ENCODE measurements around the gene HOXC10.

The HOXC10 gene

DNA sequence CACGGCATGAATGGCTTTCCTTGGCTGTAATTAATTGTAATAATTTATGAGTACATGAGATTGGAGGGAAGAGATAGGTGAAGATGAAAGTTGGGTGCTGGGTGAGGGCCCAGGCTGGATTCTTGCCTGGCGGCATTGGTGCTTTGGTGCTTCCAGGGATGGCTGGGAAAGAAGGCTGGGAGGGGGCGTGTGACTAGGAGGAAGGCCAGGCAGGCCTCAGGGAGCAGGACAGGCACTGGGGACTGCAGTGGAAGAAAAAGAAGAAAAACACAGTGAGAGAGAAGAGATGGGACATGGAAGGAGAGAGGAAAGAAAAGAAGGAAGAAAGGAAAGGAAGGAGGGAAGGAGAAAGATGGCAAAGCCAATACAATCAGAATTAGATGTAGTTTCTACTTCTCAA, 18.7 kb downstream of the HOXC10 start:
- DNase-seq (ENCODE audit: low read depth, low spot score), result no peak

DNA sequence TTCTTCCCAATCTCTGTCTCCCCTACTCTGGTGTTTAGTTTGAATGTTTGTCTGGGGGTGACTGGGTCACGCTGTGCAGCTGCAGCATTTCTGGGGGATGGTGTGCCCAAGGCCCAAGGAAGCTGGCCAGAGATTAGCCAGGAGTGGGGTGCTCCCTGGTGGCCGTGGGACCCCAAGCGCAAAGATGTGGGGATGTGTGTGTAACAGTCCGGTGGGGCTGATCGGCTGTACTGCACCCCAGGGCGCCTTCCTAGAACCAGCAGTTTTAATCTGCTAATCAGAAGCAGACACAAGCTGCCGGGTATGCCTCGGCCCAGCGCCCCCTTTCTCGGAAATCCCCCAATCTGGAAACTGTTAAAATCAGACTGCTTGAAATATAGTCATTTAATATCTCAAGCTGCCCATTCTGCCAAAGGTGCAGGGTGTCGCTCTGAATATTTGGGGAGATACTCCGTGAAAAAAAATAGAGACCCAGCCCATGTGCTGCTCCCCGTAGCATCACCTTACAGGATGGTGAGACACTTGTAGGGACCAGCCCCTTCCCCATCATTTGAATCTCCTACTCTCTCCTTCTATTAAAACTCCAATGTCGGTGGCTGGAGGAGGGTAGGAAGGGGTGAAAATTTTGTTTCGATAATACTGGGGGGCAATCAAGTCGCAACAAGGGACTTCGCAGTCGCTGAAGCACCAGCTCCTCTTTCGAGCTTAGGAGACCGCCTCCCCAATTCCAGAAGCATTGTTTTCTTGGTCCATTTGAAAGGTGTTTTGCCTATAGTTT, 19.3 kb downstream of the HOXC10 start:
- no peak for DNase-seq (ENCODE audit: low read depth, low spot score)

DNA sequence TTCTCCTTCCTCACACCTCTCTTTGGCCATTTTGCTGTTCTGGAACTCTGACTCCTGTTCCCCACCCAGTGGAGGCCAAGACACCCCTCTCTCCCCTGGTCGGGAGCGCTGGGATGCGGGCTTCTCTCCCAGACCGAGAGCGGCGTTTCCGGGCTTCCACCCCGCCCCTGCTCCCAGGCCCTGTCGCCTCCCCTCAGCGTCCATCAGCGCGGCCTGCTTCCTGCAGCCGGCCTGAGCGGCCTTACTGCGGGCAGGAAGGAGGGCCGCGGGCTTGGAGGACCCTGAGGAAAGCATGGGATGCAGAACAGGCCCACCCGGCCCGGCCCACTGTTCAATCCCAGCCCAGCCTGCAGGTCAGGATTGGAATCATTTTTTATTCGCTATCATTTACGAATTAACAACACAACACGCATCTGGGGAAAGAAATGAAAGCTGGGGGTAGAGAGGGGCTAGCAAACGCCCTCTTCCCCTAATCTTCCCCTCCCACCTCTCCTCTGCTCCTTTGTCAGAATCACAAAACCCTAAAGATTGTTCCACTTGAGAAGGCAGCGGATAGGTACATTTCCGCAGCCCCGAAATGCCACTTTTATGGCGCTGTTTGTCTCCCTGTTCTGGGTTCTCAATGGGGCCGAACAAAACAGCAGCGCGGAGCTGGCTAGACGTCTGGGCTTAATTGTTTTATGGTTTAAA, 20.0 kb downstream of the HOXC10 start:
- DNase-seq (ENCODE audit: low read depth, low spot score), result no peak

DNA sequence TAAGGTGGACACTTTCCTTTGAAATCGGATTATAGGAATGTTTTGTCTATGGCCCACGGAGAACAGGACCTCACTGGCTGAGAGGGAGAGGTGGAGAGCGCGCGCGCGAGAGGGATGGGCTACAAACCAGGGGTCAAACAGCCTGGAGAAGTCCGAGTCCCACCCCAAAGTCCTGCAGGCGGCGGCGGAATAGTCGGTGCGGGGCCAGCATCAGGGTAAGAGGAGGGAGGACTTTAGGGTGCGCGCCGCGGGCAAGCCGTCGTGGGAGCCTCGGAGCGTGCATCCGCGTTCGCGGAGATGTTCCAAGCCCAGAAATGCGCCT, 20.5 kb downstream of the HOXC10 start:
- DNase-seq (ENCODE audit: low read depth, low spot score), result no peak

DNA sequence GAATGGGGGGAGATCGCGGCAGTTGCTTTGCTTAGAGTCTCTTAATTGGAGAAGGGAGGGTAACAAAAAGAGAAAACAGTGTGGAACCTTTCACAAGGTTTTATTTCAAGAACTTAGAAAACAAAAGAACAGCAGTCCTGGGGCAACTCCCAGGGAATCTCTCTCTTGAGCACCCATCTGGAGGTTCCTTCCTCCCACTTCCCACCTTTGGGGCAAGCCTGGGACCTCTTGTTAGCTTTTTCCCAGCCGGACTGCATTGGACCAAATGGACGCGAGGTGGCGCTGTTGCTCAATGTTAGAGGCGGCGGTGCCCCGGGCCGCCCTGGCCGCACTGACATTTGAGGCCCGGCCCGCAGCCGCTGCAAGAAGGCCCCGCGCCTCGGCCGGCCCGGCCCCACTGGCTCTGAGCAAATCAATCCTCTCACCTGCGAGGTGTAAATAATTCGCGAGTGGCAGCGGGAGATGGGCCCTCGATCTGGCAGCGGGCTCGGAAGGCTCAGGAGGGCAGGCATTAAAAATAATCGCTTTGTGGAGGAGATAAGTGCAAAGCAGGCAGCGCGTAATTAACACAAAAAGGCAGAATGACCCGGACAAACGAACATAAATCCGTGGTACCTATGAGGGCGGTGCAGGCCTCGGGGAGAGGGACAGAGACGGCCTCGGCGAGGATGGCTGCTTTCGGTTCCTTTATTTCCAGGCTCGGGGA, 21.1 kb downstream of the HOXC10 start:
- DNase-seq (ENCODE audit: low read depth, low spot score), result peak; percentile 95

DNA sequence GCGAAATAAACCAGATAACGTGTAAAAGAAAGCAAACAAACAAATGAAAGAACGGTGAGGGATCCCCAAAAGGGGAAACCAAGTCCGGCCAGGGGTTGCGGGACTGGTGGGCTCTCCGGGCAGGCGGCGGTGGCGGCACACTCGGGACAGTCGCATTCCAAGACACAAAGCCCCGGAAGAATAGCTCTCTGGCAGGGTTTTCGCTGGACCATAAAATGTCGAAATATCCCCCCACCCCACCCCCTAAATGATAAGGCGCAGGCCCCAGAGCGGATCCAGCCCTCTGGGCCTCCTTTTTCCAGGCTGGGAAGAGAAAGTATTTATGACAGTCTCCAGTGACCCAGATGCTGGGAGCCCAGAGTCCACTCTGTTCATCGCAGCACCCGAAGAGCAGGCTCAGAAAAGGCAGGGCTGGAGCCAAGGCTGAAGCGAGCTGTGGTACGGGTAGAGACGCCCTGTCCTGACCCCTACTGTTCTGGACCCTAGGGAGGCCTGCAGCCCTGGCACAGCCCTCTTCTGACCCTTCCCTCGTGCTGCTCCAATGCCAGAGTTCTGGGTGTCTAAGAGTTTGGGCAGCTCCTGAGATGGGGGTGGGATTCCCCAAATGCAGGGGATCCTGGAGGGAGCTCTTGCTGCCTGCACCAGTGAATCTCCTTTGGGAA, 21.7 kb downstream of the HOXC10 start:
- no peak for DNase-seq (ENCODE audit: low read depth, low spot score)

DNA sequence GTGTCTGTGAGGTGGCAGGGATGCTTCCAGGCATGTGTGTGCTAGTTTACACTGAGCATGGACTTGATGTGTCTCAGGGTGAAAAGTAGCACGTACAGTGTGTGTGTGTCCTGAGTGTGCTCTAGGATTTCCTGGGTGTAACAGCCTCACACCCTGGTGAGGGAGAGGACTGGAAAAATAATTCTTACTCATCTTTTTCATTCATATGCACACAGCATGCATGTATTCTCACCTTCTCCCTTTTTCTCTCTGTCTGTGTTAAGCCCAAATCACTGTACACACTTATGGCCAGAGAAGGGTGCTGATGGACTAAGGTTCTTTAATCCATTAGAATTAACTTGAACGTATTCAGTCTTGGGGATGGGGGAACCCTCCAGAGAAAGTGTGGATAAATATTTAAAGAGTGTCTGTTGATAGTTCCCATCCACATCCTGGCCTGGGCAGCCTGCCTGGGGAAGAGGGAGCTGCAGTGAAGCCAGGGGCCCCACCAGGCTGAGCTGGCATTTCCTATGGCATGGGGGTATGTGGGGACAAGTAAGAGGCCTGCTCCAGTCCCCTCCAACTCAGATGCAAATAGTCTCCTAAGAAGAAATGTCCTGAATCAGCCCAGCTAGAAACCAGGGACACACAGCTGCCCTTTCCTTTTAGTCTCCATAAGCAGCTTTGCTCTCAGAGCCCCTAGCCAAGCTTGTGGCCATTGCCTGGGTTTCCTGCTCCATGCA, 22.8 kb downstream of the HOXC10 start:
- no peak for DNase-seq (ENCODE audit: low read depth, low spot score)

DNA sequence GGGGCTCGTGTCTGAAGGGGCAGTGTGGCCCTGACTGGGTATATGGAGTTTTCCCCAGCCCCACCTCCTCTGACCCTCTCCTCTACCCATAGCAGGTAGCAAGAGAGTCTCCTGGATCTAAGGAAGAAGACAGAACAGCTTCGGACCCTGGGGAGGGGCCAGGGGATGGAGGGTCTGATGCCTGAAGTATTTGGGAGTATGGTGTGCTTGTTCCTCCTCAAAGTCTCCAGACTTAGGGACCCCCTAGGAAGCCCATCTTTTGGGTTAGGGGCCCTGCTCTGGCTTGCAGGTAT, 23.3 kb downstream of the HOXC10 start:
- DNase-seq (ENCODE audit: low read depth, low spot score), result no peak

DNA sequence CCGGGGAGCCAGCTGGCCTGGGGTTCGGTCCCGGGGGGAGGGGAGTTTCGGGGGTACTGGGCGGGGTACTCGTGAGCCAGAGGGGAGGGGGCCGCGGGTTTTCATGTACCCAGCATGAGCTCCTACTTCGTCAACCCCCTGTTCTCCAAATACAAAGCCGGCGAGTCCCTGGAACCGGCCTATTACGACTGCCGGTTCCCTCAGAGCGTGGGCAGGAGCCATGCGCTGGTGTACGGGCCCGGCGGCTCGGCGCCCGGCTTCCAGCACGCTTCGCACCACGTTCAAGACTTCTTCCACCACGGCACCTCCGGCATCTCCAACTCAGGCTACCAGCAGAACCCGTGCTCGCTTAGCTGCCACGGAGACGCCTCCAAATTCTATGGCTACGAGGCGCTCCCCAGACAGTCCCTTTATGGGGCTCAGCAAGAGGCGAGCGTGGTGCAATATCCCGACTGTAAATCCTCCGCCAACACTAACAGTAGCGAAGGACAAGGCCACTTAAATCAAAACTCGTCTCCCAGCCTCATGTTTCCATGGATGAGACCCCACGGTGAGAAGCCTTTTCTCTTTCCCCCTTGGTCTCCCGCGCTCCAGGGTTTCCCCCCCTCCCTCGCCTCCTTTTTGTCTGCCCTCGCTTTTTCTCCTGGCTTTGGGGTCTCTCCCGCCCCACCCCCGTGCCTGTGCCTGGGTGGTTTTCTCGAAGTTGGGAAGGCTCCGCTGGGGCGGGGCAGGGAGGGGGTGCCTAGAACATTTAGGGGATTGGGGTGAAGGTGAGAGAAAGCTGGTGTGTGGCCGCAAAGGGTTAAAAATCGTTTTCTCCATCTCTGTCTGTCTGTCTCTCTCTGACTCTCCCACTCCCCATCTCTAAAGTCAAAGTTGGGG, 24.5 kb downstream of the HOXC10 start:
- no peak for DNase-seq (ENCODE audit: low read depth, low spot score)

DNA sequence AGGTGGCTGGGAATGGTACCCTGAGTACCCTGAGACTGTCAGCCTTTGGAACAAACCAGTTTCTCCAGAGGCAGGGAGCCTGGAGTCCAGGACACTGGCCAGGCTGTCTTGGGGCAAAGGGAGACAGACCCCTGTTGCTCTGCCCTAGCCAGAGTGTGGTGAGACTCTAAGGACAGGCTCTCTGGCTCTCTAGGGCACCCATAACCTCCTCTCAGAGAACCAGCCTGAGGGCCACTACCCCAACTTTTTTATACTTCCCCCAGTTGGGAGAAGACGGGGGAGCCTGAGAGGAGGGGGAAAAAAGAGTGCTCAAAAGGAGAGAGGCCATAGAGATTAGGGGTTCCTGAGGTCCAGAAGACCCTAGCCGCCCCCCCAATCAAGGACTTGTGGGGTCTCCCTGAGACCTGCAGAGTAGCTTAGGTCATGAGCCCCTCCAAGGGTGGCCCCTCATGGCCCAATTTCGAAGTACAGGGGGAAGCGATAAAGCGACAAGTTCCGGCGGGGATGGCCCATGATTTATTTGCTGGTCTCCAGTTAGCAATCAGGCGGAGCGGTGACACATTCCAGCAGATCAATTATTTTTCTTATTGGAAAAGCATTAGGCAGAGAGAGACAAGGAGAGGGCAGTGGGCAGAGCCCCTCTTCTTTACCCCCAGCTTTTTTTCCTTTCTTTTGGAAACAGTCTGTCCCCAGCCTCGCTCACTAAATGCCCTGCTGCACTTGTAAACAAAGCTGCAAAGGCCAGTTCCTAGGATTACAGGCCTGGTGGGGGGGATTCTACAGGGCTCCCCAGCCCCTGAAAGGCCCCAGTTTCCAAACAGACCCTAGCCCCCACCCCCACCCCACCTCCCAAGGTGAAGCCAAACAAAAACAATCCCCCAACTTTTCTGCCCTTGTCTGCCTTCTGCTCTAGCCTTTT, 25.4 kb downstream of the HOXC10 start:
- no peak for DNase-seq (ENCODE audit: low read depth, low spot score)

DNA sequence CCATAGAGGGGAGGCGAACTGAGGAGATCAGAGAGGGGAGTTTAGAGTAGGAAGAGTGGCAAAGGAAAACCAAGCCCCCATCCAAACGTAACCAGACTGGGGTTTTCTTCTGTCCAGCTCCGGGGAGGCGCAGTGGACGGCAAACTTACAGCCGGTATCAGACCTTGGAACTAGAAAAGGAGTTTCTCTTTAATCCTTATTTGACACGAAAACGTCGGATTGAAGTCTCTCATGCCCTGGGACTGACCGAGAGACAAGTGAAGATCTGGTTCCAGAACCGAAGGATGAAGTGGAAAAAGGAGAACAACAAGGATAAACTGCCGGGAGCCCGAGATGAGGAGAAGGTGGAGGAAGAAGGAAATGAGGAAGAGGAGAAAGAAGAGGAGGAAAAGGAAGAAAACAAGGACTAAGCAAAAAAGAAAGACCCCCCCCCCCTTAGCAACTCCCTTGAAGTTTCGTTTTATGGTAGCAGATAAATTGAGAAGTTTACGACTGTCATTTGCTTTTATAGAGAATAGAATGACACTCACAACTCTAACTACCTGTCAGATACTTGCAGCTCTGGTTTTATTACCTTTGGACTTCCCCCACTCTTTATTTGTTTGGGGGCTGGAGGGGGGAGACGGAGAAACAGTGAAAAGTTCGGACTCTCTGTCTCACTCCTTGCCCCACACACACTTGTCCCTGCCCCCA, 26.2 kb downstream of the HOXC10 start:
- no peak for DNase-seq (ENCODE audit: low read depth, low spot score)

DNA sequence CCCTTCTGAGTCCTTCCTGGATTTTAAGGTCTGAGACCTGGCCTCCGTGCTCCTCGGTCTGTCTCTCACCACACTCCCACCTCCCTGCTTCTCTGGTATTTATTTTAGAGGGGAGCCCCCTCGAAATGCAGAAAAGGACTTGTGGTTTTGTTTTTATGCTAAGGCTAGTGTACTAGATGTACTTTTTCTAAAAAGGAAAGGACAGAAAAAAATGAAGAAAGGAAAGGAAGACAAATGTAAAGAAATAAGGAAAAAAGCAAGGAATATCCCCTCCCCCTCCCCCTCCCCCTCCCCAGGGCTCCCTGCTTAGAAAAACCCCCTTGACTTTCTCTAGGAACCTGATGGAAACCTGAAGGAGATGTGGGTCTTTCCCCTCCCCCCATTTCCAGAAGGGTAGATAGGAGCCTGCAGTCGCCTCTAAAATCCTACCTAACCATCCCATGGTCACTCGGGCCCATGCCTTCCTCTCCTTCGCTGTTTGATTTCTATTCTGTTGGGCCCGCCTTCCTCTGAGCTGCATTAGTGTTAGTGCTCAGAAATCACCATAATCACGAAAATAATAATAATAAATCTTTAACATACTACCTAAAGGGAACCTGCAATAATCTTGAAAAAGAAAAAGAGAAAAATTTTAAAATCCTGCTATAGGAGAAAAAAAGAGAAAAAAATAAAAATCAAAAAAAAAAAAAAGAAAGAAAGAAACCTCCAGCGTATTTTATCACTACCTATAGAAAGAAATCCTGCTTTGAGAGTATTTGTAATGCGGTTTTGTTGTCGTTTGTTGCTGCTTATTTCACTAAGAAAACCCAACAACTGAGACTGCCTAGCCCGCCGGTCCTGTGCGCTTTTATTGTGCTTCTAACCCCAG, 27.0 kb downstream of the HOXC10 start:
- no peak for DNase-seq (ENCODE audit: low read depth, low spot score)

DNA sequence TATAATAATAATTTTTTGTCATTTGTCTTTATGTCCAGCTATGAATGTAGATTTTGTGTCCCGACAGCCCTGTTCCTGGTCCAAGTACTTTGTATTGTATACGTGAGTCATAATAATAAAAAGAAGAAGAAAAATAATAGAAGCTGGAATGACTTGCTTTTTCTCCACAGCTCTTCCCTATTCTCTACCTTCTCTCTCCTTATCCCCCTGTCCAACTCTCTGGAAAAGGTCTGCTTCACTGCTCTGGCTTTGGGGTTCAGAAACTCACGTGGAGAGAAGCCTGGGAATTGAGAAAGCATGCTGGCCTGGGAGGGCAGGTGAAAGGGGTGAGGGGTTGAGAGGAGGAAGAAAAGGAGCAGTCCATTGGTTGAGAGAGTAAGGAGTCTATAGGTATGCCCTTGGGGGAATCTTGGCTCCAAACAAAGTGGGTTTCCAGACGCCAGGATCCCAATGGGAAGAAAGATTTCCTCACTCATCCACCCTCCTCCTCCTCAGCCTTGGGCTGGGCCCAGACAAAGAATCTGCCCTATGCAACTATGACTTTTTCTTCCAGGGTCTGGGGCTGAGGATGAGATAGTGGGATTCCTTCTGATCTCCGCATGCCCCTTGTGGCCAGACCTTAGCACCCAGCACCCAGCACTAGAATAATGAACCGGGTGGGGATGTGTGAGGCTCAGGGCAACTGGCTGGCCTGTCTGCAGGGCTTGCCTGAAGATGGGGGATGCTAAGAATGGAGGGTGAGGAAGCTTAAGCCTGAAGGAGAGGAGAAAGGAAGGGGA, 27.9 kb downstream of the HOXC10 start:
- peak; percentile 65 for DNase-seq (ENCODE audit: low read depth, low spot score)

DNA sequence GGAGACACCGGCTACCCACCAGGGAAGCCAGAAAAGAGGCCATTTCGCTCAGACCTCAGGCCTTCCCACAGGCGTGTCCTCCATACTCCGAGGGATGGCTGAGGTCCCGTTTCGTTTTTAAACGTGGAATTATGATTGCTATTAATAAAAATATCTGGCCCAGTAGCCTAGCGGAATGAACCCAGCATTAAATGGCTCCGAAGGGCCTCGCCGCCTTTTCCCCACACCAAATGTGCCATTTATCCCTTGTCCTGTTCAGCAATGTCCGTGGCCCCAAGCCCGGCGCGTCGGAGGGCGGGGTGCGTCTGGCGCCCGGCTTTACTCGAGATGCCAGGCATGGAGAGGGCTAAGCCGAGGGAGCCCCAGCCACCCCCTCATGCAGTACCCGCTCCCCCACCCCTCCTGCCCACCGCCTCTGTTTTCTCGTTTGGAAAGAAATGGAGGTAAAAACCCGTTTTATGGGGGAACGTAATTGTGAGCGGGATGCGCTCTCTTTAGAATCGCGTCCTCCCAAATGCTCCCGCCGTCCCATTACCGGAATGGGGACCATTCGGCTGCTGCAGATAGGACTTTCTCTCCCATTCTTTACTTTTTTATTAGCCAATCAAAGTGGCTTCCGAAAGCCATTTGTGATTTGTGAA, 29.6 kb downstream of the HOXC10 start:
- DNase-seq (ENCODE audit: low read depth, low spot score), result no peak

DNA sequence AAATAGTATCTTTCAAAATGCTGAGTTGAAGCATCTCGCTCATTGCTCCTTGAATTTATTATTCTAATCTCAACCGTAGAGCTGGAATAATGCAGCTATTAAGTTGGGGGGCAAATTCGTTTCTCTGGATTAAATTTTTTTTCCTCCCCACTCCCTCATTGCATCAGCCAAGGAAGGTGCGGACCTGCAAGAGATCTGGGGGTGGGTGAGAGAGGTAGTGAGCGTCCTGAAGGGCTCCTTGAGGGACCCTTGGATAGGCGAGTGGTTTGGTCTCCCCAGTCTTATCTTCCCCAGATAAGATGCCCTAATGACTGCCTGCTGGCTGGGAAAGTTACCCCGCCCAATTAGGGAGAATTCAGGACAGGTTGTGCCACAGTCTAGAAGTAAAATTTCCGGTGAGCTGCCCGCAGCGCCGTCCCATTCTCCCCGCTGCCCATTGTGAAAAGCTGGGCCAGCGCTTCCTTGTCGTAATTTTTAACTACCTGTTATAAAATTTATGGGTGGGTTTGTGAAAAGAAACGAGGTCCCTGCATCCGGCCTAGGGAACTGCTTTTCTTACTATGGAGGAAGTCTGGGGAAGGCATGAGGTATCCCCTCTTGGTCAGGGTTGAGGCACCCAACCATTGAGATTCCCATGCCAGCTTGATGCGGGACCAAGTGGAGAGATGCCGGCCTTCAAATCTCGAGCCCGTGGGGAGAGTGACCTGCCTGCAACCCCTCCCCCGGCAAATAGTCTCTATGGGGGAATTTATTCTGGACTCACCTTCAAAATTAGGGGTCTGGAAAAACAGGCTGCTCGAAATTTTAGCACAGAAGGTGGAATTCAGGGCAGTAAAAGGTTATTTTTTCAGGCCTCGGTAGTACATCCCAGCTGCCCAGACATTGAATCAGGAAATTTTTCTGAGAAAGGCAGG, 30.3 kb downstream of the HOXC10 start:
- no peak for DNase-seq (ENCODE audit: low read depth, low spot score)

DNA sequence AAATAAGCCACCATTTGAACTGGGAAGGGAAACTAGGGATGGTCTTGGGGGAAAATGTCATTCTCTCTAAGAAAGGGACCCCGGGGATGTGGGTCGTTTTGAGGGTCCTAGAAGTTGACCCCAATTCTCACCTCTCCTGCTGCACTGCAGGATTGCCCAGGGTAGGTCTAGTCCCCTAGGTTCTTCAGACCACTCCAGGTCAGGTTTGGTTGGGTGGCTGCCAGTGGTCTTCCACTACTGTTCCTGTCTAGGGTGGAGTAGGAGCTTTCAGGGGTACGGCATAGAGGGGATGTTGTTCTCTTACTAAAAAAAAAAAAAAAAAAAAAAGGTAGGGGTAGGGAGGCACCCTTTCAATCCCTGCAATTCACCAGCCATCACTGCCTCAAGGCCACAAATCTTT, 31.1 kb downstream of the HOXC10 start:
- no peak for DNase-seq (ENCODE audit: low read depth, low spot score)
